A172 (cell line): ENCODE results near the gene DNAJC17. TPM values are rescaled to one million over a fixed set of nuclear protein-coding genes. Genes with fewer than 3 reads are reported as not detected.
A peak's percentile ranks its signal among the peaks of the same experiment; 100 is the strongest.

ENCODE experiments used
- DNase-seq: peaks from one replicate; pipeline ENCODE4 v3.0.0-alpha.2; 2015; ENCODE audit warnings: low spot score
- total RNA-seq: library from RNA; depleted of rRNA; stranded (reverse); fragments of >200 nt; shearing (Covaris generic); gene quantifications from 2 replicates; pipeline ENCODE4 v1.2.3, GENCODE V29; 2014

Gene DNAJC17
- total RNA-seq, 1 experiment from 2014 or later: 63.8 TPM

GRCh38 chr15:40790718-40791117 lies 16.6 kb downstream of the DNAJC17 start:
- DNase-seq: peak; percentile 35

GRCh38 chr15:40789999-40790398 lies 17.3 kb downstream of the DNAJC17 start:
- no peak for DNase-seq

- DNase-seq: no peak
Measured at GRCh38 chr15:40789119-40789518, 18.2 kb downstream of the DNAJC17 start.

GRCh38 chr15:40787991-40788390 lies 19.3 kb downstream of the DNAJC17 start:
- DNase-seq: no peak

GRCh38 chr15:40787344-40787841 lies 19.9 kb downstream of the DNAJC17 start:
- peak; percentile 89 for DNase-seq

- DNase-seq: no peak
Measured at GRCh38 chr15:40785814-40786213, 21.5 kb downstream of the DNAJC17 start.

- DNase-seq: no peak
Measured at GRCh38 chr15:40785164-40785563, 22.1 kb downstream of the DNAJC17 start.

- DNase-seq: peak; percentile 38
Measured at GRCh38 chr15:40782609-40783227, 24.6 kb downstream of the DNAJC17 start.

- peak; percentile 80 for DNase-seq
Measured at GRCh38 chr15:40776537-40777141, 30.6 kb downstream of the DNAJC17 start.

- no peak for DNase-seq
Measured at GRCh38 chr15:40775740-40776536, 31.3 kb downstream of the DNAJC17 start.

- no peak for DNase-seq
Measured at GRCh38 chr15:40775007-40775406, 32.3 kb downstream of the DNAJC17 start.

- DNase-seq: no peak
Measured at GRCh38 chr15:40773902-40774301, 33.4 kb downstream of the DNAJC17 start.

GRCh38 chr15:40773496-40773895 lies 33.8 kb downstream of the DNAJC17 start:
- DNase-seq: no peak

GRCh38 chr15:40772014-40772413 lies 35.3 kb downstream of the DNAJC17 start:
- DNase-seq: no peak

- no peak for DNase-seq
Measured at GRCh38 chr15:40771242-40771641, 36.0 kb downstream of the DNAJC17 start.

GRCh38 chr15:40770147-40770721 lies 37.0 kb downstream of the DNAJC17 start:
- DNase-seq: no peak

GRCh38 chr15:40769274-40770146 lies 37.8 kb downstream of the DNAJC17 start, which contains the start of gene C15orf62:
TSS of gene C15orf62 (plus strand) at chr15:40769980. CDS start at chr15:40770496, 516 bp downstream.
- peak; percentile 88 for DNase-seq

GRCh38 chr15:40768521-40769273 lies 38.6 kb downstream of the DNAJC17 start:
- DNase-seq: no peak

- DNase-seq: no peak
Measured at GRCh38 chr15:40767838-40768500, 39.3 kb downstream of the DNAJC17 start.
